CD1c-positive myeloid dendritic cell (primary cell): ENCODE measurements around the gene DNAJB6.

Experiments used
- DNase-seq: peaks from one replicate; pipeline ENCODE4 v3.0.0-alpha.2; 2016; ENCODE audit errors: extremely low spot score

DNAJB6 gene

DNA sequence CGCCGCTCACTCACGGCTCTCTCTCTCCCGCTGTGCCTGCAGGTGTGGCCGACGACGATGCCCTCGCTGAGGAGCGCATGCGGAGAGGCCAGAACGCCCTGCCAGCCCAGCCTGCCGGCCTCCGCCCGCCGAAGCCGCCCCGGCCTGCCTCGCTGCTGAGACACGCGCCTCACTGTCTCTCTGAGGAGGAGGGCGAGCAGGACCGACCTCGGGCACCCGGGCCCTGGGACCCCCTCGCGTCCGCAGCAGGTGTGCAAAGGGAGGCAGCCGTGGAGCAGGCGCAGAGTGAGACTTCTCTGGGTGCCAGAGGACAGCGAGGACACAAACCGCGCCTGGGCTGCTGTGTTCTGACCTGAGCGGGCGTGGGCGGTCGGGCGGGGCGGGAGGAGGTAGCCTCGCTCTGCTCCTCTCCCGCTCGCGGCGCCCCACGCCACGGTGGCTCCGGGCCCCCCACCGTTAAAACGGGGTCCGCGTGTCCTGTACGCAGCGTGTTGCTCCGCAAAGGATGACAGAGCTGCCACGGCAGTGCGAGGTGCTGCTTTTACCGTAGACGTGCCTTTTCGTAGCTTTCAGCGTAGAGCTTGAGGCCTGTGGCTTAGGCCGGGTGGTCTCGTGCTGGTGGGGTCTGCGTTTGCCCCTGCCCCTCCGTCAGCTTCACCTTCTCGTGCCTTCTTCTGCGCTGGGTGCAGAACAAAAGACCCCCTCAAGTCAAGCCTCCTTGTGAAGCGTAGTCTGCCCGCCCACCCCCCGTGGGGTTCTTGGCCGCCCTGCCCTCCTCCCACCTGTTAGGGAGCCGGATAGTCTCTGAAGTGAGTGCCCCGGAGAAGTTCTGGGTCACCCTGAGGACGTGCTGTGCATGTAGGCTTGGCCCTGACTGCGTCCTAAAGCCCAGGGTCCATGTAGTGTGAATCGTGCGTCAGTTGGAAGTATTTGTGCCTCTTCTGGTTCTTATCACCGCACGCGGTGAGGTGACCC is 73.2 kb downstream of the DNAJB6 start:
- no peak for DNase-seq

DNA sequence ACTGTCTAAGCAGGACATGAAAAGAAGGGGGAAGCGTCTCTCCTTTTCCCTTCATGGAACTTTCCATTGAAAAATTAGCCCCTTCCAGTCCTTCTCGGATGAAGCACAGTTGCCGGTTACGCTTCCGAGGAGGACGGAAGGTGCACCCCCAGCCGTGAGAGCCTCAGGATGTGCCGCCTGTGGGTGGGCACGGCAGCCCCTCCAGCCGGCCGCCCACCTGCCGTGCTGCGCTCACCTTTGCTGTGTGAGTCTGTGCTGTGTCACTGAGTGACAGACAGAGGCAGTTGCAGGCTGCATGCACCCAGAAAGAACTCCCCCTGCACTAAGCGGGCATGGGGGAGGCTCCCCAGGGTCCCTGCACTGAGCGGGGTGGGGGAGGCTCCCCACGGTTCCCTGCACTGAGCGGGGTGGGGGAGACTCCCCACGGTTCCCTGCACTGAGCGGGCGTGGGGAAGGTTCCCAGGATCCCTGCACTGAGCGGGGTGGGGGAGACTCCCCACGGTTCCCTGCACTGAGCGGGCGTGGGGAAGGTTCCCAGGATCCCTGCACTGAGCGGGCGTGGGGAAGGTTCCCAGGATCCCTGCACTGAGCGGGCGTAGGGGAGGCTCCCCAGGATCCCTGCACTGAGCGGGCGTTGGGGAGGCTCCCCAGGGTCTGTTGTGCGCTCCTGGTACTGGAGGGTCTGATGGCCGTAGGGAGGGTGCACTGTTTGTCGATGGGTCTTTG is 74.2 kb downstream of the DNAJB6 start:
- no peak for DNase-seq

DNA sequence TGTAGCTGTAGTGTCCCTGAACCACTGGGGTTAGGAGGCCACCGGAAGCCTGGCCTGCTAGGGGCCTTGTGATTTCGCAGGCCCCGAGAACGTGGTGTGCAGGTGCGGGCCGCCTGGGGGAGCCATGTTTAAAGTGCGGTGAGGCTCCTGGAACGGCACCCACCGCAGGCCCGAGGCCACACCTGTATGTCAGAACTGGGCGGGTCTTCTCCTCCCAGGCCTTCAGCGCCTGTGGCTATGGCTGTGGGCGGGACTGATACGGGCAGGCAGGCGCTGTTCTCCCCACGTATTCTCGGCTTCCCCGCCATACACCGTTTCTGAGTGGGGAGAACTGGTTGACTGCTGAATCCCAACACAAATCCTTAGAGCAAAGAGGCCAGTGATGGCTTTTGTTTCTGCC is 74.8 kb downstream of the DNAJB6 start:
- DNase-seq = no peak

DNA sequence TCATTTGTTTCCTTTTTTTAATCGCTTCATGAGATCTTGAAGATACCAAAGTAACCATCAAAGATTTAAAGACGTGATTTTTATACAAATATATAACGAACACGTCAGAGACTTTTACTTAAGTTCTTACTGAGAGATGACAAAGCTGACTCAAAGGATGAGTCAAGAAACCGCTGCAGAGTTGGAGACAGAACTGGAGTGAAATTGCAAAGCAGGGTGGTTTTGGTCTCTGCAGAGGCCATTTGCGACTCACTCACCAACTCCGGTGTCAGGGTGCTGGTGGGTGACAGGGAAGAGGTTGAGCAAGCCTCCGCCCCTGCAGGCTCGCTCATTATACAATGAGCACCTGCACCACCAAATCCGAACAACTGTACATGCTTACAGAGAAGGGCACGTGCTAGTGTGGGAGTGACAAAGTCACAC is 75.2 kb downstream of the DNAJB6 start:
- DNase-seq = no peak

DNA sequence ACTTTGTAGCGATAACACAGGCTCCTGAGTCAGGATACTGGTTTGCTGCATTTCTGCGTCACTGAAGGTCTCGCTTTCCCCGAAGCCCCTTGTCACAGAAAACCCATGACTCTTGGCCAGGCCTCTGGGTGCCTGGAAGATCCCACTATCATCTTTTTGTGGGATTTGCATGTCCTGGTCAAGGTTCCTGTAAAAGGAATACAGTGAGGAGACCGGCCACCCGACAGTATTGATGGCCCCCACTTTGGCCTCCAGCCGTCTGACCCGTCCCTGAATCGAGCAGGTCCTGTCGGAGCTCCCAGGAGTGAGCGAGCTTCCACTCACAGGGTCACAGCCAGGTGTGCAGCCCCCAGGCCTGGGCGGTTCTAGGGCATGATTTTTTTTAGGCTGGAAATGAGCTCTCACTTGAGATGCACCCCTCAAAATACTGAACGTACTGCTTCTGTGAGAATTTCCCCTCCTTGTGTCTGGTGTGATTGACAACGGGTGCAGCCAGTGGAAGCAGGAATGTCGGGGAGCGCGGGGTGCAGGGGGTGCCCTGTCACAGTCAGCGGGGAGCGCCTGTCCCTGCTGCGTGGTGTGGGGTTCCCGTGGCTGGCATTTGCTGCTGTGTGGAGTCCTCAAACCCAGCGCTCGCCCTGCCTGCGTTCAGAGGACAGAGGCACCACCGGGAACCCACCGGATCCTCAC is 75.8 kb downstream of the DNAJB6 start:
- DNase-seq = no peak

DNA sequence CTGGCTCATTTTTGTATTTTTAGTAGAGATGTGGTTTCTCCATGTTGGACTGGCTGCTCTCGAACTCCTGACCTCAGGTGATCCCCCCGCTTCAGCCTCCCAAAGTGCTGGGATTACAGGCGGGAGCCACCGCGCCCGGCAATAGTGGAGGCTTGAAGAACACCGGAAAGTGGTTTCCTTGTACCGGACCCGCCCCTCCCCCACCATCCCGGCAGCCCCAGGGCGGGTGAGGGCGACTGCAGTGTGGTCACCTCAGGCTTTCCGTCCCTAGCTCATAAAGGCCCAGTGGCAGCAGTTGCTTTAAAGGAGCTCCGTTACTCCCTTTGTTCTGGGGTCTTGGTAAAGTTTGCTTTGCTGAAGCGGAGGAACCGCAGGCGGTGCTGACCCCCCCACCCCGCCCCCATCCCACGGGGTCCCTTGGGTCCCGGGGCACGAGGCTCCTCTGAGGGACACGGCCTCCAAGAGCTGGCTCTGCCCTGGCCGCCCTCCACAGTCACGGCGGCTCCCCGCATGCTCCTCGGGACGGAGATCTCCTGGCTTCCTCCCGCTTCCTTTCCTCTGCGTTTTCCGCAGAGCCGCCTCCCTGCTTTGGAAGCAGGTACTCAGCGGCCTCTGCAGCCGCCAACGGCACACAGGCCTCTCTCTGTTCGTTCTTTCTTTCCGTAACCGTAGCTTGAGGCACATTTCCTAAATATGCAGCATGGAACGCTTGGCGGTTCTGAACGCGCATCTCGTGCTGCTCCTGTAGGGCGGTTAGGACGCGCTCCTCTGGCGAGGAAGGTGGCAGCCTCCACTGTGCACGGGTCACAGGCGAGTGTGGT is 77.3 kb downstream of the DNAJB6 start:
- DNase-seq = no peak

DNA sequence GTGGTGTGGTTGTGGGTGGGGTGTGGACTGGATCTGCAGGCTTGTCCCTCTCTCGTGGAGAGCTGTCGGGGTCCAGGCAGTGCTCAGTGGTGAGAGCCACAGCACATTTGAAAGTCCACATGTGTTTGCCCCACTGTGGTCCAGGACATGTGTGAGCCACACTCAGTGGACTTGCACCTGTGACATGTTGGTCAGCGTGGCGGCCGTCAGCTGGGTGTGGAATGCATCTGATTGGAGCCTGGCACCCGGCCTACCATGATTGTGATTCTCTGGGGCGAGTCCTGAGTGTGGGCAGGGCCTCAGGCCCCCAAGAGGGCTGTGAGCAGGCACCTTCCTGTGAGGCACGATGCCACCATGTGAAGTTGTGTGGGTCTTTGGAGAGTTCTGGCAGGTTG is 77.9 kb downstream of the DNAJB6 start:
- DNase-seq = no peak

DNA sequence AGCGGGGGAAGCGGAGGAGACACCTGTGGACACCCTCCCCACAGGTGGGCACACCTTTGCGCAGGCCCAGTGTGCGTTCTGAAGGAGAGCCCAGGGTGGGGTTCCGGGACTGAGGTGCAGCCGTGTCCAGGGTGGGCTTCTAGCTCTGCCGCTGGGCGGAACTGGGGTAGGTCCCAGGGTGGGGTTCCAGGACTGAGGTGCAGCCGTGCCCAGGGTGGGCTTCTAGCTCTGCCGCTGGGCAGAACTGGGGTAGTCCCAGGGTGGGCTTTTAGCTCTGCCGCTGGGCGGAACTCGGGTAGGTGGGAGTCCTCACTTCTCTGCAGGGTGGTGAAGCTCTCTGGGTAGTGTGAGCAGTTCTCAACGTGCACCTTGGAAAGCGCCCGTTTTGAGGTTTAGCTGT is 78.7 kb downstream of the DNAJB6 start:
- no peak for DNase-seq

DNA sequence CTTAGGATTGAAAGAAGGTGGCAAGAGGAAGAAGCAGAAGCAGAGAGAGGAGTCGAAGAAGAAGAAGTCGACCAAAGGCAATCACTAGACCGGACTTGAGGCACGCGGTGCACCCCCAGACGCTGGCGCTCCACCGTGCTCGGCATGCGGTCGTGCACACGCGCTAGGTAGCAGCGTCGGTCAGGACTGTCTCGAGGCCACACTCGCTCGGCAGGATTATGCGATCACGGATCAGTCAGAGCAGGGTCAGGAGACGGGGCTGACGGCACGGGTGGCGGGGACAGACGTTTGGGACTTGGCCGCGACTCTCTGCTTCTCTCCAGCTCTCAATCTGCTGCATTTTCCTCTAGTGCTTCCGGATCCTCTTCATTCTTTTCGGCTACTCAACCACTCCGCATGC is 79.2 kb downstream of the DNAJB6 start:
- no peak for DNase-seq

DNA sequence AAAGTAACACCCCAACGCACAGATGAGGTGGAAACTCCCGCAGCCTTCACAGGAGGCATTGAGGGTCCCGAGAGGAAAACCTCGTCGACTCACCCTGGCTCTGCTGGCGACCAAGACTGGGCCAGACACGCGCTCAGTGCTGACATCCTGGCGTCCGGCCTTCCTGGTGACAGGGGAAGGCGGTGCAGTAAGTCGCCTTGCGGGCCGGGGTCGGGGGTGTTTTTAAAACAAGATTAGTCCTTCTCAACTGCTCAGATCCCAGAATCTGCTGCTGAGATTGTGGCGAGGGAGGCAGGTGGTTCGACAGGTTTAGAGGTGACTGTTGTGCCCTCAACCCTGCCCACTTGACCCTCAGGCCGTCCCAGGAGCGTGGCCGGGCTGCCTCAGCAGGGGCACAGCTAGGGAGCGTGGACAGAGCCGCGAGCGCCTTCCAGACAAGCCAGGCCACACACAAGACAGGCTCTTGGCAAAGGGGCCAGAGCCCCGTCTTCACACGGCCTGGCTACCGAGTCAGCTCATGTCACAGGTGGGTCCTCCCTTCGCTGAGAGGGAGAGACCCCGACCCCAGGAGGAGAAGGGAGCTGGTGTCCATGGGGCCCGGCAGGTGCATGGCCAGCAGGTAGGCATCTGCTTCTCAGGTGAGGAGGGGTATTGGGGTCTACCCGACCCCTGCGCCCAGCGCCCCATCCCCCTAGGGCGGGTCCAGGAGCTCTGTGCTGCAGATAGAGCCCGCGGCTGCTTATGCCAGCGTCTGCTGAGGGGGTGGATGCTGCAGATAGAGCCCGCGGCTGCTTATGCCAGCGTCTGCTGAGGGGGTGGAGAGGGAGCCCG is 81.6 kb downstream of the DNAJB6 start:
- no peak for DNase-seq

DNA sequence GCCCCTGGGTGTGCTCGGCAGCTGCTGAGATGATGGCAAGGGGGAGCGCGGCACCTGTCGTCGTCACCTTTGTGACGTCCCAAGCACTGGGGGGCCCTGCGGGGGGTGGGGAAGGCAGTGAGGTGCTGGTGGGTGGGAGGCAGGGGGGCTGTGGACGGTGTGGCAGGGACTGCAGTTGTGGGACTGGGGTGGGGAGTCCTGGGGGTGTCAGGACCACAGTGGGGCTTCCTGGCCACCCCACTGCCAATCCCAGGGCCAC is 82.2 kb downstream of the DNAJB6 start:
- DNase-seq = no peak

DNA sequence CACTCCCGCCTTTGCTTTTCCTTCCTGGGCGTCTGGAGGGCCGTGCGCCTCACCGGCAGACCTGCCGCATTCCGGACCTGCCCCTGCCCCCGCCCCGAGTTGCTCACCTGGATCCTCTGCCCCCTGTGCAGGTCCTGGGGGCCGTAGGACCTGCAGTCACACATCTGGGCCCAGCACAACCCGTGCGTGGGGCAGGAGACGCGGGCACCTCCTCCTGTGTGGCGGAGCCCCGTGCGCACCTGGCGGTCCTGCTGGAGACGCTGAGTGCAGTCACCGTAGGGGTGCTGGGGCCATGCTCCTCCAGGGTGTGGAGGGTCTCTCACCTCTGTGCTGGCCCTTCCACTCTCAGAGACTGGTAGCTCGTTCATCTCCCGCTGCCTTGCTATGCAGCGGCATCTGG is 85.5 kb downstream of the DNAJB6 start:
- DNase-seq = no peak

DNA sequence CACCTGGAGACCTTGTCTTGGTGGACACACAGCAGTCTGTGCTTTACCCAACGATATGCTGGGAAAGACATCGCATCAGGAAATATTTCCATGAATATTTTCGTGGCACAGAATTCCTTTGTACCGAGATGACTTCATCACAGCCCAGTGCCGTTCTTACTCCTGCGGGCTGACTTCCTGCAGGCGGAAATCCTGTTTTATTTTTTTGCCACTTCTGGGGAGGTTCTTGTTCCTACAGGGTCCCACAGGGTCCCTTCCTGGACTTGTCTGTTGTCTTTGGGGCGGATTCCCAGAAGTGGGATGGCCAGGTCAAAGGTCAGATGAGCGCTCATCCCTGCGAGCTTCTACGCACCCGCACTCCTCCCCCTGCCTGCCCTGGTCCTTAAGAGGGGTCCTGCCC is 86.5 kb downstream of the DNAJB6 start:
- no peak for DNase-seq

DNA sequence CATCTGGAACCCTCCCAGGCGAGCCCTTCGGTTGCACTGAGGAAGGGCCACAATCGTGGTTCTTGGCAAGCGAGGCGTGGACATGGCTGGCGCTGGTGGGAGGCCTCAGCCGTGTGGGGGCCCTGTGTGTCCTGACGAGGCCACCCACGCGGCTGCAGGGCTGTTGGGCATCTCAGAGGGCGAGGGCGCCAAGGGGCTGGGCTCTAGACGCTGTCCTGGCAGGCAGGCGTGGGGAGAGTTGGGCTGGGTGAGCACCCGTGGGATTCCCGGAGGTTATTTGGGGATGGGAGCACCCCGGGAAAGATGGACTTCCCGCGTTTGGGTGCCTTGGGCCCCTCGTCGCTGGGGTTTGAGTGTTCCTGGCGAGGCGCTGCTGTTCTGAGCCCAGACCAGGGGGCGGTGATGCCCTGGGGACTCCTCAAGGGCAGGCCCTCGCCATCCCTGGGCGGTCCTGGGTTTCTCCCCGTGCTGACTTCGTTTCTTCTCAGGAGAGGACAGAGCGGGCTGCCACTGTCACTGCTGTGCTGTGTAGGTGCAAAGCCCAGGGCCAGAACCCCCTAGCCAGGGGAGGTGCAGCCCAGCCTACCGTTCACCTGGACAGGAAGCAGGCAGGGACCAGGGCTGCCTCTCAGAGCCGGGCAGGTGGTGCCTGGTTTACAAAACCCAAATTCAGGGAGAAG is 87.2 kb downstream of the DNAJB6 start:
- no peak for DNase-seq

DNA sequence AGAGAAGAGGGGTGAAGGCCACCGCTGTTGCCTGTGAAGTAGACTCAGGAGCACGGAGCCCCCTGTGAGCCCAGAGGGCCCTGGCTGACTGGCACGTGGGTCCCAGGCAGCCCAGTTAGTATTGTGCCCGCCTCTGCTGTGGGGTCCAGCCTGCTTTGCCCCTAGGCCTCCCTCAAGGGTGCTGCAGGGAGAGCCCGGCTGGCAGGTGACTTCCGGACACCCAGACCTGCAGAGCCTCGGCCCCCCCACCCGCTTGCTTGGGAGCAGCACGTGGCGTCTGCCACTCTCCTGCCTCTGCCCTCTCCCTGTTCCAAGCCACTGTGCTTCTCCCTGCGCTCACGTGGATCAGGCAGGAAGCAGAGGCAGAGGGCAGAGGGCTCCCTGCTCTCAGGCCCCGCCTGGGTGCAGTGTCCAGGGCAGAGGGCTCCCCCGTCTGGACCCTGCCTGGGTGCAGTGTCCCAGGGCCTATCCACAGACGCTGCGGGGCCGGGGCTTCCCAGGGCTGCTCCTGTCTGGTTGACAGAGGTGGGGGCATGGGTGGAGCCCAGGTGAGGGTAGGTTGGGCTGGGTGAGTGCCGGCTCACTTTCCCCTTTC is 88.4 kb downstream of the DNAJB6 start:
- DNase-seq = no peak

DNA sequence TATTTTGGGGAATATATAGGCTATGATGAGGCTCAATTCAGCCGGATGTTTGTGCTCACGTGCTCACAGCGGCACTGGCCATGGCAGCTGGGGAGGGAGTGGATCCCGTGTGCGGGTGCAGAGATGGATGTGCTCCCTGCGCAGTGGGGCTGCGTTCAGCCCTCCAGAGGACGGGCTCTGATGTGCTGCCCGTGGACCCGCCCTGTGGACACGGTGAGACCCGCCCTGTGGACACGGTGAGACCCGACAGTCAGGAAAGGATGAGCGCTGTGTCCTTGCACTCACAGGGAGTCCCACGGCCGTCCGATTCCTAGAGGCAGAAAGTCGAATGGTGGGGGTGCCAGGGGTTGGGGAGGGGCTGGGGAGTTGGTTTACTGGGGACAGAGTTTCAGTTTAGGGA is 89.0 kb downstream of the DNAJB6 start:
- DNase-seq = no peak

DNA sequence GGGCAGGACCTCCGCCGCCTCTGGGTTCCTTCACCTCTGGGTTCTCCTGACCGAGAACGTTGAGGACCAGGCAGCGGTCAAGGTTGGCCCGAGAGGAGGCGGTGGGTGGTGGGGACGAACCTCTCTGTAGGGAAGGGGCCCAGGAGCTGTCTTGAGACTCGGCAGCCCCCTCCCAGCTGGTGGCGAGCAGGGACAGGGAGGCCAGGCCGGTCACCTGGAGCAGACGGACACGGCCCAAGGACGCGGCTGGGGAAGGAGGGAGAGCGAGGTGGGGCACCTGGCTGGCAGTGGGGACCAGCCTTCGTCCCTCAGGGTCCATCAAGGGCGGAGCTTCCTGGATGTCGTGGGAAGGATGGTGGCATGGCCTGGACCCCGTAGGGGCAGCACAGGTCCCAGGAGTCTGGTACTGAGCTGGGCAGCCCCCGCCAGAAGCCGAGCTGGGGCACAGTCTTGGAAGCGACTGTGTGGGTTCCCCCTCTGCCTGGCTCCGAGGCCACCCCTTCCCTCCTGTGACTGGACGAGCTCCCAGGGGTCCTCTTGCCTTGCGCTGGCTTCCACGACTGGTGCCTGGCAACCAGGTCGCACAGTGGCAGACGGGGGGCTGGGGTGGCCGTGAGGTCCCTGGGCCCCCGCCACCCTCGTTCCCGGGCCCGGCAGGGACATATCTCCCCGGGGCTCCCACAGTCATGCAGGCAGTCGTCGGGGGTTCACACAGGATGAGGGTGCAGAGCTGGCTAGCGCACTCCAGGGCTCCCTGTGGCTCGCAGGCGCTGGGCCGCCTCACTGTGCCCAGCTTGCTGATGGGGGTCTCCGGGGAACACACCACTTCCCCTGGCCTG is 89.9 kb downstream of the DNAJB6 start:
- DNase-seq = no peak

DNA sequence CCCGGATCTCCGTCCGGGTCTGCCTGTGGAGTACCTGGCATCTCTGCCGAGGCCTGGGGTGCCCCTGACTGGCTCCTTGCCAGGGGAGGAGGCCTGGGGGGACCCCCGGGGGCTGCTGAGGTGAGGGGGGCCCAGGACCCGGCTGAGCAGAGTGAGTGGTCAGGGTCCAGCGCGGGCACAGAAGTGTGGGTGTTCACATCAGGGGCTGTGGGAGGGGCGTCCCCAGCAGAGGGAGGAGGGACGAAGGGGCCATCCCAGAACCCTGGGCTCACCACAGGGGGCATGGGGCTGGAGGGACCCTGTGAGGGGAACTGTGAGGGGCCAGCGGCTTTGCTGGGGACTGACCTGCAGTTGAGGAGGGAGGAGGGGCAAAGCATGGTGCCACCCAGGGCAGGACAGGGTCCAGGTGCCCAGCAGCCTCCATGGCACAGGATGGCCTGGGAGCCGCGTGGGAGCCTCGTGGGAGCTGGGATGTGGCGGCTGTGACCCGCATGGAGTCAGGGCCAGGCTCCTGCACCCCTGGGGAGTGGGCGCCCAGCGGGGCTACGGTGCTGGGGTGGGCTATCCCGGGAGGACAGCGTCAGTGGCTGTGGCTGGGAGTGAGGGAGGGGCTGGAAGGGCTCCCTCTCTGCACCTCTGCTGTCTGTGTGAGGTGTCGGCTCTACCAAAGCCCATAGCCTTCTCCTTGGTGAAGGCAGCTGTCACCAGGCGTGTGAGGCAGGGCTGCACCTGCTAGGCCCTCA is 91.2 kb downstream of the DNAJB6 start:
- no peak for DNase-seq
